GM21825 (cell line): ENCODE results near the gene MGAT4B.

Source experiments
- ATAC-seq: cut with Tn5 transposase; IDR thresholded peaks from one replicate; pipeline ENCODE4 v1.9.1; 2021; ENCODE audit warnings: mild to moderate bottlenecking, moderate library complexity; ENCODE audit not compliant: unreplicated experiment

The MGAT4B gene

DNA sequence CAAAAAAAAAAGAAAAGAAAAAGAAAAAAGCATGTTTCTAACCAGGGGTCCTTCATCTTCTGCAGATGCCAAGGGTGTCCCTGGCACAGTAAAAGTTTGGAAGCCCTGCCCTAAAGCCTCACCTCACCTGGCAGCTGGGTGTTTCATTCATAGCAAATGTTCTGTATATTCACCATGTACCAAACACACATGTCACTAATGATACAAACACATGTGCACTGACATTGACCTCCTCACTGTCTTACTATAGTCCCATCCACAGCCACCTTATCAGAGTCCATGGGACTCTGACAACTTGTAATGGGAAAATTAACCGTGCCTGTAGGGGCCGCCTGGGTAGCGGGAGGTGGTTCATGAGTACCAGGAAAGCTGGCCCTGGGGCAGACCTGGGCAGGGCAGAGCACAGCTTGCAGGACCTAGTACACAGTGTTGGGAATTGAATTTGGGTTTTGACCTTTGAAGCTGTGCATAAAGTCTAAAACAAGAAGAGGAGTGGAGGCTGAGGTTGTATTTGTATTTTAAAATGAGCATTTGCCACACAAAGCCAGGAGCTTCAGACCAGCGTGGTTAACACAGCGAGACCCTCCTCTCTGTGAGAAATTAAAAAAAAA lies 6.4 kb upstream of the MGAT4B start:
- ATAC-seq: no peak

- no peak for ATAC-seq
Measured at GRCh38 chr5:179812135-179812825, 5.6 kb upstream of the MGAT4B start.

- ATAC-seq: no peak
Measured at GRCh38 chr5:179805529-179806249, 977 bp downstream of the MGAT4B start.

DNA sequence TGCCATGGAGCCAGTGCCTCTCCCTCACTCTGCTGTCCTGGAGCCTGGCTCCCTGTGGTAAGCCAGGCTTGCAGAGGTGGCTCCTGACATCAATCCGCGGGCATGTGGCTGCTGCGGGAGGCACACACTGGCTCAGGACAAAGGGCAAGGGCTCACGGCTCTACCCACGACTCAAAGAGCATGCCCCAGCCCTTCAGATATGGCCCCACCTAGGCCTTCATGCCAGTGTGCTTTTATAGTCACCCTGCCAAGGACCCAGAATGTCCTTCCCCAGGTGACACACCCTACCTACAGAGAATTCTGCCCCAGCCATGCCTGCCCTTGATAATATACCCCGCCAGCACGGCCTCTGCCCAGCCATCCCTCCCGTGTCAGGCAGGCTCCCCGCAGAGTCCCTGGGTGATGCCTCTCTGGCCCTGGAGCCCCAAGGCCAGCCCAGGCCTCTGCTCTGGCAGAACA lies 1.6 kb downstream of the MGAT4B start:
- no peak for ATAC-seq

DNA sequence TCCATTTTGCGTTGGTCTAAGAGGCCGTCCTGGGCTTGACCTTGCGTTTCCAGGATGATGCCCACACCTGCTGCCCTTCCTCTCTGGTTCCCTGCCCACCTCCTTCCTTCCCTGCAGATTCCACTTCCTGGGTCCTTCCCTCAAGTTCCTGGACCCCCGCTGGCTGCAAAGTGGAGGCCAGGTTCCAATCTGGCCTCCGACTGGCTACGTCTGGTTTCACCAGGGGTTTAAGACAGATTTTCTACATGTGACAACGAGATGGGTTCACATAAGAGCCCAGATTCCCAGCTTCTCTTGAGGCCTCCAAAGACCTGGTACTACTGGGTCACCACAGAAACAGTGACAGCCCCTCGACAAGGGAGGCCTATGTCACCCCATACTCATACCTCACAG lies 2.1 kb downstream of the MGAT4B start:
- ATAC-seq: no peak

DNA sequence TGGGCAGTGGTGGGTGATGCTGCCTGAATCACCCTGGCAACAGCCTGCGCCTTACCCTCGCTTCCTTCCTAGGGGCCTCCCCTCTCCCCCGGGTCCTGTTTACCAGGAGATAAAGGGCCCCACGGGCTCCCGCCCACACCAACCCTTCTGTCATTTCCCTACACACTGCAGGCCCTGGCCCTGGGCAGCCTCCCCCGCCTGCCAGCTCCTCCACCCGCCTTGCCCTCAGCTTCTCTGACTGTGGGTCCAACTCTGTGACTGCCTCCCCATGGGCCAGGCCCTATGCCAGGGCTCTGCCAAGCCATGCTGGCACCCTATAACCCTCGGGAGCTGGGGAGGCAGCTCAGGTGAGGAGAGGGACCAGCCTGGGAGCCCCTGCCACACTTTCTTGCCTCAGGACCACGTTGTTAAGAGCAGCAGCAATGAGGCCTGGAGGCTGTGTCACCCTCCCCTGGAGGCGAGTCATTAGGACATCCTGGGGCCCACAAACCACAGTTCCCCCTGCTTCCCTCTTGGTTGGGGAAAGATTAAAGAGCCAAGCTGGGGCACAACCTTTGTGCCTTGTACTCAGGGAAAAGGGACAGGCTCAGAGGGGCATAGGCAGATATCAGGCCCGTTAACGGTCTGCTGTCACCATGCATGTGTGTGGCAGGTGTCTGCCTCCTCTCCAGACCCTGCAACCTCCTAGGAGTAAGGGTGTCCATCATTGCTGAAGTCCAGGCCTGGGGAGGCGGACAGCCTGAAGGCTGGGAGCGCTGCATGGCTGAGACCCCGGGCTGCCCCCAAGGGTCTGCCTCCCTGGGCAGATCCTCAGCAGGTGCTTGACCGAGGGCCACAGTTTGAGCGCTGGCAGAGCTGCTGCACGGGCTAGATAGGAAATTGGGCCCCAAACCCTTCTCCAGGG lies 2.8 kb downstream of the MGAT4B start:
- ATAC-seq: no peak

- no peak for ATAC-seq
Measured at GRCh38 chr5:179802950-179803562, 3.6 kb downstream of the MGAT4B start.

DNA sequence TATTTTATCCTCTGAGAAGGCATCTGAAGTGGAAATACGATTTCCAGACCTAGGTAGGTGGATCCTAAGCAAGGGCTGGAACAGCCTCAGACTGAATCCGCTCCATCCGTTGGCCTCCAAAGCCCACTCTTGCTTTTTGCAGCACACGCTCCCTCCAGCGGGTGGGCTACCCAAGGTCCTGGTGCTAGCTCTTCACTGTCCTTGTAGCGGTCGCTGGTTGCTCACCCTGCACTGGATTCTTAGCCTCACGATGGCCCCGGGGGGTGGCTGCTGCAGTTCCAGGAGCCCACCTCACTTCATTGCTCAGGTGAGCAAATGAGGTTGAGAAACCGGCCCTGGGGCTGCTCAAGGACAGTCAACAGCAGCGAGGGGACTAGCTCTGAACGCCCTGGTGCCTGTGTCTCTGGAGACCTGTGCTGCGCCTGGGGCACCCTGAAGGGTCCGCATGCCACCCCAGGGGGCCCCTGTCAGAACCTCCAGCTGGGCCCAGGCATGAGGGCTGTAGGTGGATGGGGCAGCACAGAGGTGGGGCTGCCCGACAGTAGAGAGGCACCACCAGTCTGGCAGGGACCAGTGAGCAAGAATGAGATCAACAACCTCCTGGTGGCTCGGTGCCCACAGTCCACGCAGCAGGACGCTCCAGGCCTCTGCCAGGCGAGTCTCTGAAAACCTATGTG lies 4.3 kb downstream of the MGAT4B start:
- ATAC-seq: no peak

- ATAC-seq: peak; percentile 29
Measured at GRCh38 chr5:179801304-179802206, 5.1 kb downstream of the MGAT4B start.

GRCh38 chr5:179800696-179801201 lies 5.9 kb downstream of the MGAT4B start:
- ATAC-seq: no peak

DNA sequence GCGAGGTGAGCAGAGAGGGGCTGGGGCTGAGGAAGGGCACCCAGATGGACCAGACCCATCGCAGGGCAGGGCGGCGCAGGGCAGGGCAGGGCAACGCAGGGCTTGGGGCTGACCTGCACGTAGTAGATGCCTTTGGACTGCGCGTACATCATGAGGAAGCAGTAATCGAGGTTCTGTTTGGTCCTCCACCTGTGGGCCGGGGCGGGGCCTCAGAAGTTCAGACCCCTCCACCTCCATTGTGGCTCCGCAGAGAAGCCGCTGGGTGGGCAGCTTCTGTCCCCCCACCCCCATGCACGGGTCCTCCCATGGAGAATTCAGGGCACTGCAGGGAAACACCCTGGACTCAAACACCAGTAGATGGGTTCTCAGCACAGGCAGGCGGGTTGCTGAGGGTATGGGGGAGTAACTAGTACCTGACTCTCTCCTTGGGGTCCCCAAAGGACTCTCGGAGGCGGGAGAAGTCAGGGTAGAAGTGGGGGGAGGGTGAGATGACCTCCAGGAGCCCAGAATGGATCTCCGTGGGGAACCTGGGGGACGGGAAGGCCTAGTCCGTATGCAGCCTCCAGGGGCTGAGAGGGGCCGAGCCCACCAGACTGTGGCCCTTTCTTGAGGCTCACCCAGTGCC lies 6.5 kb downstream of the MGAT4B start:
- ATAC-seq: no peak

GRCh38 chr5:179799644-179799973 lies 7.1 kb downstream of the MGAT4B start:
- no peak for ATAC-seq

GRCh38 chr5:179798771-179799643 lies 7.7 kb downstream of the MGAT4B start:
- ATAC-seq: no peak

- no peak for ATAC-seq
Measured at GRCh38 chr5:179798144-179798770, 8.4 kb downstream of the MGAT4B start.

GRCh38 chr5:179797741-179798140 lies 8.9 kb downstream of the MGAT4B start:
- no peak for ATAC-seq

- ATAC-seq: no peak
Measured at GRCh38 chr5:179796877-179797608, 9.6 kb downstream of the MGAT4B start.
